IMR-90 (cell line): ENCODE results near the gene PRKN. TPM values are rescaled to one million over a fixed set of nuclear protein-coding genes. Genes with fewer than 3 reads are reported as not detected.

ENCODE experiments used
- ATAC-seq: fragments of 200-7000 bp; cut with Tn5 transposase; 2 replicates; pipeline ENCODE4 v1.9.1; 2020; ENCODE audit warnings: low read depth, mild to moderate bottlenecking, moderate library complexity
- BruUV-seq: library from RNA; stranded (reverse); fragments of 400-500 nt; replicated peaks from 2 replicates; lab custom pipeline; 2021; lab: Mats Ljungman, UMichigan
- CTCF ChIA-PET: fragments of 300-600 bp; formaldehyde crosslinking; extraction: SDS; loops from one replicate; lab custom pipeline; 2021; ENCODE audit warnings: antibody characterized with exemption; lab: Yijun Ruan, JAX
- POLR2A ChIA-PET: fragments of 300-600 bp; sonication (Branson Sonifier 250); formaldehyde crosslinking; loops from one replicate; lab custom pipeline; 2022; ENCODE audit warnings: antibody characterized with exemption; ENCODE audit not compliant: unreplicated experiment; lab: Charles Lee
- DNase-seq: peaks from one replicate; pipeline ENCODE4 v3.0.0; 2013
- H2AFZ ChIP-seq: replicated peaks from 2 replicates; pipeline ENCODE3; 2013; ENCODE audit warnings: low read length, mild to moderate bottlenecking; ENCODE audit not compliant: poor library complexity
- H2AK5ac ChIP-seq: 2 replicates; pipeline ENCODE4 v1.6.1; 2013; ENCODE audit warnings: low read depth, low read length, inconsistent platforms
- H2AK9ac ChIP-seq: replicated peaks from 2 replicates; pipeline ENCODE3; 2013; ENCODE audit warnings: mild to moderate bottlenecking, low read depth, low read length, moderate library complexity; ENCODE audit not compliant: poor library complexity
- H2BK120ac ChIP-seq: 2 replicates; pipeline ENCODE4 v1.6.1; 2013; ENCODE audit warnings: low read depth, low read length, inconsistent platforms
- H2BK15ac ChIP-seq: 3 replicates; pipeline ENCODE4 v1.6.1; 2013; ENCODE audit warnings: low read depth, low read length, inconsistent platforms
- H2BK20ac ChIP-seq: 2 replicates; pipeline ENCODE4 v1.6.1; 2013; ENCODE audit warnings: low read depth, mild to moderate bottlenecking, inconsistent platforms, low read length, moderate library complexity
- H2BK5ac ChIP-seq: 2 replicates; pipeline ENCODE4 v1.6.1; 2013; ENCODE audit warnings: mild to moderate bottlenecking, low read depth, low read length, inconsistent platforms; ENCODE audit not compliant: poor library complexity, severe bottlenecking
- H3K14ac ChIP-seq: replicated peaks from 2 replicates; pipeline ENCODE4 v1.6.1; 2013; ENCODE audit warnings: low read depth, low read length, inconsistent platforms
- H3K18ac ChIP-seq: 2 replicates; pipeline ENCODE4 v1.6.1; 2013; ENCODE audit warnings: low read depth, low read length, control low read depth
- H3K23ac ChIP-seq: 2 replicates; pipeline ENCODE4 v1.6.1; 2013; ENCODE audit warnings: low read depth, low read length, inconsistent platforms
- H3K27ac ChIP-seq: 2 replicates; pipeline ENCODE4 v1.5.1; 2013; ENCODE audit warnings: mild to moderate bottlenecking, control low read depth, low read length; ENCODE audit not compliant: insufficient read depth
- H3K27me3 ChIP-seq: 2 replicates; pipeline ENCODE4 v1.6.1; 2013; ENCODE audit warnings: low read length; ENCODE audit not compliant: control insufficient read depth, insufficient read depth
- H3K36me3 ChIP-seq: 2 replicates; pipeline ENCODE4 v1.6.1; 2013; ENCODE audit warnings: low read length, mixed read lengths; ENCODE audit not compliant: control insufficient read depth, insufficient read depth
- H3K4ac ChIP-seq: 2 replicates; pipeline ENCODE4 v1.6.1; 2013; ENCODE audit warnings: low read depth, low read length, inconsistent platforms
- H3K4me1 ChIP-seq: 2 replicates; pipeline ENCODE4 v1.6.1; 2013; ENCODE audit warnings: low read length, mixed read lengths; ENCODE audit not compliant: control insufficient read depth, insufficient read depth
- H3K4me2 ChIP-seq: 2 replicates; pipeline ENCODE4 v1.6.1; 2013; ENCODE audit warnings: low read depth, mild to moderate bottlenecking, control low read depth, low read length, moderate library complexity
- H3K4me3 ChIP-seq: 2 replicates; pipeline ENCODE4 v1.5.1; 2013; ENCODE audit warnings: low read depth, mild to moderate bottlenecking, control low read depth, low read length, moderate library complexity; ENCODE audit not compliant: insufficient read depth
- H3K56ac ChIP-seq: 2 replicates; pipeline ENCODE4 v1.6.1; 2013; ENCODE audit warnings: low read length, inconsistent platforms; ENCODE audit not compliant: insufficient read depth; ENCODE audit errors: extremely low read depth
- H3K79me1 ChIP-seq, 2 experiments: 2 replicates each; pipeline ENCODE4 v1.6.1; 2013; ENCODE audit warnings: low read length in 2 of 2, inconsistent platforms in 1 of 2, low read depth in 1 of 2
- H3K9ac ChIP-seq: 2 replicates; pipeline ENCODE4 v1.6.1; 2013; ENCODE audit warnings: low read depth, low read length, control low read depth
- H3K9me1 ChIP-seq: 2 replicates; pipeline ENCODE4 v1.6.1; 2013; ENCODE audit warnings: low read length, inconsistent platforms; ENCODE audit not compliant: insufficient read depth
- H3K9me3 ChIP-seq: 2 replicates; pipeline ENCODE4 v1.6.1; 2013; ENCODE audit warnings: low read length; ENCODE audit not compliant: control insufficient read depth, insufficient read depth
- H4K20me1 ChIP-seq: 2 replicates; pipeline ENCODE4 v1.6.1; 2013; ENCODE audit warnings: low read length, inconsistent platforms; ENCODE audit not compliant: insufficient read depth
- H4K5ac ChIP-seq: 2 replicates; pipeline ENCODE4 v1.6.1; 2013; ENCODE audit warnings: mild to moderate bottlenecking, low read depth, low read length, control low read depth
- H4K8ac ChIP-seq, 2 experiments: 2 replicates each; pipeline ENCODE4 v1.6.1; 2013; ENCODE audit warnings: low read depth in 2 of 2, low read length in 2 of 2, control low read depth in 1 of 2, inconsistent platforms in 1 of 2
- H4K91ac ChIP-seq: 2 replicates; pipeline ENCODE4 v1.6.1; 2013; ENCODE audit warnings: low read depth, low read length, inconsistent platforms; ENCODE audit not compliant: insufficient read depth
- CTCF ChIP-seq: conservative IDR thresholded peaks from 2 replicates; pipeline ENCODE4 v1.5.1; 2012; ENCODE audit warnings: mild to moderate bottlenecking, low read depth, low read length, improper control_type of control experiment
- MAFK ChIP-seq: IDR thresholded peaks from 2 replicates; pipeline ENCODE4 v1.6.1; 2012; ENCODE audit warnings: low read depth, low read length, improper control_type of control experiment
- MXI1 ChIP-seq: IDR thresholded peaks from 2 replicates; pipeline ENCODE4 v1.6.1; 2012; ENCODE audit warnings: low read depth, mild to moderate bottlenecking, low read length, moderate library complexity, borderline replicate concordance
- WGBS, 2 experiments: methylation state at CpG; one replicate each; pipeline versions ENCODE4 v1.1.5 to v1.1.7; 2013; ENCODE audit warnings: missing lambda C conversion rate in 2 of 2; ENCODE audit not compliant: insufficient read length in 1 of 2; ENCODE audit errors: extremely low coverage in 2 of 2; 5-methylcytosine and 5-hydroxymethylcytosine counted together
- dilution Hi-C: fragments of 300-500 bp; cut with HindIII; formaldehyde crosslinking; loops from one replicate; pipeline ENCODE4 v1.14.3; 2018; ENCODE audit warnings: low sequenced_read_pairs; ENCODE audit not compliant: unreplicated experiment
- in situ Hi-C: fragments of 300-500 bp; cut with MboI; formaldehyde crosslinking; loops from 3 replicates; pipeline ENCODE4 v1.14.3; 2019; ENCODE audit warnings: low sequenced_read_pairs, inconsistent platforms, mixed read lengths
- intact Hi-C: fragments of 100-400 bp; cut with micrococcal nuclease; formaldehyde crosslinking; loops from 2 replicates; pipeline ENCODE4 v1.10.0; 2022
- polyA plus RNA-seq, 3 experiments: library from polyadenylated mRNA; depleted of rRNA; stranded (reverse); fragments of >200 nt; gene quantifications; 2 replicates each; pipeline ENCODE4 v1.2.3, GENCODE V29; 2012; ENCODE audit warnings: low replicate concordance in 1 of 3
- total RNA-seq: library from RNA; depleted of rRNA; stranded (reverse); fragments of >200 nt; gene quantifications from 2 replicates; pipeline ENCODE4 v1.2.3, GENCODE V29; 2012

PRKN gene
- total and polyA plus RNA-seq, 2 of the 4 experiments (the other 2 are of a cell fraction) = 0.15 to 0.18 TPM

GRCh38 chr6:161303628-161304340 is 1423.8 kb downstream of the PRKN start:
- Histone ChIP-seq H3K9me3 (no peaks in the 10 kb centered on the region), H3K79me1 (no peaks in the 10 kb centered on the region), H3K14ac (no peak overlapping the region), H4K5ac (no peak overlapping the region), H2BK20ac (no peak overlapping the region; the same call in 1 of the 2 replicates), H4K20me1 (no peaks in the 10 kb centered on the region), H3K27ac (no peak overlapping the region), H3K36me3 (no peaks in the 10 kb centered on the region), H4K91ac (no peak overlapping the region), H2BK15ac (no peak overlapping the region), H3K4me1 (peaks cover 4% of the 10 kb centered on the region), H3K23ac (no peak overlapping the region), H3K9ac (no peak overlapping the region), H3K27me3 (no peaks in the 10 kb centered on the region), H3K4ac (no peak overlapping the region), H3K56ac (no peak overlapping the region), H2BK120ac (no peak overlapping the region), H3K9me1 (no peaks in the 10 kb centered on the region), H3K4me2 (no peak overlapping the region), H2AK9ac (peak overlapping the region; percentile 88), H2AK5ac (no peak overlapping the region), H3K4me3 (no peak overlapping the region), H3K18ac (no peak overlapping the region), H2AFZ (peak overlapping the region; percentile 72), H4K8ac (no peak overlapping the region), H2BK5ac (no peak overlapping the region)
- CTCF ChIA-PET = interaction anchor here (0.6 kb wide), 1 partner anchor 9 kb away, joined by 3 read pairs; no protein-coding TSS in a partner anchor
- peak; percentile 55 for DNase-seq
- in situ Hi-C loops (no loop called here), dilution Hi-C loops (no loop called here), intact Hi-C loops (no loop called here)
- TF ChIP-seq MXI1 = no peak
- no peak for TF ChIP-seq CTCF
- TF ChIP-seq MAFK = no peak
- WGBS, 2 experiments = 97% methylated on average over 6 of the region's 16 CpGs; no CpG with 5 or more reads in 1 of the 2 experiments
- POLR2A ChIA-PET = no interaction called here
- no TSS peak for BruUV-seq
- ATAC-seq = peak; percentile 64; the same call in 1 of the 2 replicates
